Loucy (cell line): ENCODE results near the gene LCT.

Experiments used
- H2AFZ ChIP-seq: fragments of 200-600 bp; sonication (generic); 2 replicates; pipeline ENCODE4 v1.6.0; 2016; ENCODE audit warnings: antibody characterized with exemption, mild to moderate bottlenecking, low read length, moderate library complexity
- H3F3A ChIP-seq: fragments of 200-600 bp; 2 replicates; pipeline ENCODE4 v1.6.0; 2016; ENCODE audit warnings: antibody characterized with exemption, low read depth, mild to moderate bottlenecking
- H3K27me3 ChIP-seq: fragments of 200-600 bp; sonication (generic); 2 replicates; pipeline ENCODE4 v1.6.1; 2014; ENCODE audit warnings: low read length, mild to moderate bottlenecking; ENCODE audit not compliant: insufficient read depth, poor library complexity, severe bottlenecking
- H3K36me3 ChIP-seq: fragments of 200-600 bp; sonication (generic); 2 replicates; pipeline ENCODE4 v1.6.1; 2016; ENCODE audit warnings: low read length; ENCODE audit not compliant: insufficient read depth
- H3K4me1 ChIP-seq: fragments of 200-600 bp; sonication (generic); 2 replicates; pipeline ENCODE4 v1.5.1; 2014; ENCODE audit warnings: low read length, mild to moderate bottlenecking; ENCODE audit not compliant: insufficient read depth, poor library complexity, severe bottlenecking
- H3K4me2 ChIP-seq: fragments of 200-600 bp; sonication (generic); 2 replicates; pipeline ENCODE4 v1.6.0; 2014; ENCODE audit warnings: antibody characterized with exemption, low read length, low read depth, mild to moderate bottlenecking; ENCODE audit not compliant: poor library complexity, severe bottlenecking
- H3K4me3 ChIP-seq: fragments of 200-600 bp; sonication (generic); 2 replicates; pipeline ENCODE4 v1.5.1; 2014; ENCODE audit warnings: low read length, mild to moderate bottlenecking, mixed read lengths; ENCODE audit not compliant: poor library complexity, severe bottlenecking
- H3K79me2 ChIP-seq: fragments of 200-600 bp; sonication (generic); 2 replicates; pipeline ENCODE4 v1.6.1; 2014; ENCODE audit warnings: low read length; ENCODE audit not compliant: insufficient read depth
- H3K9ac ChIP-seq: fragments of 200-600 bp; sonication (generic); 2 replicates; pipeline ENCODE4 v1.6.0; 2014; ENCODE audit warnings: mild to moderate bottlenecking, low read depth, low read length, moderate library complexity; ENCODE audit not compliant: poor library complexity, severe bottlenecking
- H3K9me2 ChIP-seq: fragments of 200-600 bp; sonication (generic); replicated peaks from 2 replicates; pipeline ENCODE4 v1.6.1; 2016; ENCODE audit warnings: low read depth, low read length, mixed read lengths
- H3K9me3 ChIP-seq: fragments of 200-600 bp; sonication (generic); 2 replicates; pipeline ENCODE4 v1.6.1; 2014; ENCODE audit warnings: mild to moderate bottlenecking, antibody characterized with exemption, low read length, low read depth; ENCODE audit not compliant: insufficient read depth
- H4K20me1 ChIP-seq: fragments of 200-600 bp; sonication (generic); 2 replicates; pipeline ENCODE4 v1.6.0; 2014; ENCODE audit warnings: antibody characterized with exemption, low read length, mild to moderate bottlenecking; ENCODE audit not compliant: insufficient read depth, poor library complexity, severe bottlenecking
- CTCF ChIP-seq: fragments of 200-600 bp; sonication (generic); conservative IDR thresholded peaks from 2 replicates; pipeline ENCODE4 v1.5.1; 2014; ENCODE audit warnings: mild to moderate bottlenecking, antibody characterized with exemption, low read length
- EZH2phosphoT487 ChIP-seq: fragments of 200-600 bp; IDR thresholded peaks from 2 replicates; pipeline ENCODE4 v1.6.1; 2018; ENCODE audit warnings: antibody characterized with exemption, mild to moderate bottlenecking, moderate library complexity, borderline replicate concordance

Gene LCT

GRCh38 chr2:135783439-135783838 is 53.5 kb downstream of the LCT start:
- TF ChIP-seq CTCF = no peak
- no peak for TF ChIP-seq EZH2phosphoT487
- Histone ChIP-seq H3F3A (0 out of 2 replicates have a peak, but pooled peaks cover 4% of the 10 kb centered on the region), H3K4me2 (no peak overlapping the region), H4K20me1 (no peaks in the 10 kb centered on the region), H3K36me3 (peaks cover 73% of the 10 kb centered on the region), H3K9me3 (no peaks in the 10 kb centered on the region), H3K79me2 (no peaks in the 10 kb centered on the region), H3K4me1 (no peaks in the 10 kb centered on the region), H3K27me3 (no peaks in the 10 kb centered on the region), H3K9ac (no peak overlapping the region), H3K9me2 (no peaks in the 10 kb centered on the region), H2AFZ (no peak overlapping the region), H3K4me3 (no peak overlapping the region)

- Histone ChIP-seq H3K9me3 (no peaks in the 10 kb centered on the region), H3K27me3 (no peaks in the 10 kb centered on the region), H3K36me3 (peaks cover 82% of the 10 kb centered on the region), H3K9me2 (no peaks in the 10 kb centered on the region), H3K79me2 (no peaks in the 10 kb centered on the region), H3K4me3 (no peak overlapping the region), H4K20me1 (no peaks in the 10 kb centered on the region), H3F3A (0 out of 2 replicates have a peak, but pooled peaks cover 4% of the 10 kb centered on the region), H3K9ac (no peak overlapping the region), H2AFZ (no peak overlapping the region), H3K4me2 (no peak overlapping the region), H3K4me1 (no peaks in the 10 kb centered on the region)
- TF ChIP-seq EZH2phosphoT487 = no peak
- TF ChIP-seq CTCF = no peak
Observed at GRCh38 chr2:135782231-135782630, 54.8 kb downstream of the LCT start.

GRCh38 chr2:135776367-135776766 is 60.6 kb downstream of the LCT start:
- Histone ChIP-seq H3K9me3 (no peaks in the 10 kb centered on the region), H3K79me2 (no peaks in the 10 kb centered on the region), H3K9ac (no peak overlapping the region), H3F3A (no peaks in the 10 kb centered on the region), H3K36me3 (peaks cover 94% of the 10 kb centered on the region), H3K4me3 (no peak overlapping the region), H3K27me3 (no peaks in the 10 kb centered on the region), H3K9me2 (no peaks in the 10 kb centered on the region), H3K4me2 (no peak overlapping the region), H3K4me1 (no peaks in the 10 kb centered on the region), H2AFZ (no peak overlapping the region), H4K20me1 (no peaks in the 10 kb centered on the region)
- no peak for TF ChIP-seq EZH2phosphoT487
- no peak for TF ChIP-seq CTCF
